ENCODE results near the gene LRRC43. TPM values are rescaled to one million over a fixed set of nuclear protein-coding genes. Genes with fewer than 3 reads are reported as not detected.

LRRC43 gene
- total RNA-seq, 4 donors from 2014 or later, result 2.4 to 3.3 TPM; not detected in 2

- no peak for DNase-seq
- Histone ChIP-seq H3K27ac (no peak overlapping the region), H3K36me3 (no peaks in the 10 kb centered on the region), H3K27me3 (no peaks in the 10 kb centered on the region), H3K9me3 (no peaks in the 10 kb centered on the region), H3K4me1 (no peaks in the 10 kb centered on the region), H3K4me3 (no peak overlapping the region)
- intact Hi-C loops (cut with DNase I; ENCODE audit: low total_unique reads), result no loop called here
- TF ChIP-seq, protein P1, sequence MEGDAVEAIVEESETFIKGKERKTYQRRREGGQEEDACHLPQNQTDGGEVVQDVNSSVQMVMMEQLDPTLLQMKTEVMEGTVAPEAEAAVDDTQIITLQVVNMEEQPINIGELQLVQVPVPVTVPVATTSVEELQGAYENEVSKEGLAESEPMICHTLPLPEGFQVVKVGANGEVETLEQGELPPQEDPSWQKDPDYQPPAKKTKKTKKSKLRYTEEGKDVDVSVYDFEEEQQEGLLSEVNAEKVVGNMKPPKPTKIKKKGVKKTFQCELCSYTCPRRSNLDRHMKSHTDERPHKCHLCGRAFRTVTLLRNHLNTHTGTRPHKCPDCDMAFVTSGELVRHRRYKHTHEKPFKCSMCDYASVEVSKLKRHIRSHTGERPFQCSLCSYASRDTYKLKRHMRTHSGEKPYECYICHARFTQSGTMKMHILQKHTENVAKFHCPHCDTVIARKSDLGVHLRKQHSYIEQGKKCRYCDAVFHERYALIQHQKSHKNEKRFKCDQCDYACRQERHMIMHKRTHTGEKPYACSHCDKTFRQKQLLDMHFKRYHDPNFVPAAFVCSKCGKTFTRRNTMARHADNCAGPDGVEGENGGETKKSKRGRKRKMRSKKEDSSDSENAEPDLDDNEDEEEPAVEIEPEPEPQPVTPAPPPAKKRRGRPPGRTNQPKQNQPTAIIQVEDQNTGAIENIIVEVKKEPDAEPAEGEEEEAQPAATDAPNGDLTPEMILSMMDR (IDR thresholded peaks at IDR 0.05), result peak in 2 of 4 experiments; percentile 34 to 37
- TF ChIP-seq POLR2A (IDR thresholded peaks at IDR 0.05), result no peak
Measured at GRCh38 chr12:122190842-122191668, 8.1 kb downstream of the LRRC43 start.

DNA sequence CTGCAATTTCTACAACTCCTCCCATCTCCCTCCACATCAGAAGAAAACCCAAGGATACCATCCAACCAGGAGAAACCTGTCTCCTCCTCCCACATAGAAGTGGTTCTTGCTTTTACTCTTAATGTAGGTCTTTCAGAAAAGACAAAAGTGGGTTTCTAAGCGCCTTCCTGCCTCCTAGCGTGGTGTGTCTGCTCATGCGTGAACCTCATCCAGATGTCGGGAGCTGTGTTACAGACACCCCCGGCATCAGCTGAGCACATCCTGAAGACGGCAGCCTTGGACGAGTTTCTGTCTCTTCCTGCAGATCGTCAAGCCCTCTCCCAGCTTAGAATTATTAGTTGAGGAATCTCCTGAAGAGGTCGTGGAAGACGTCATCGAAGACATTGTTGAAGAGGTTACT lies 9.5 kb downstream of the LRRC43 start:
- no peaks in the 10 kb centered on the region for H3K4me1 ChIP-seq
- H3K9me3 ChIP-seq, result no peaks in the 10 kb centered on the region
- DNase-seq, result no peak
- no peak overlapping the region for H3K4me3 ChIP-seq
- no peak overlapping the region for H3K27ac ChIP-seq
- TF ChIP-seq POLR2A (IDR thresholded peaks at IDR 0.05), result no peak
- TF ChIP-seq, protein P1 (IDR thresholded peaks at IDR 0.05), result no peak
- H3K36me3 ChIP-seq, result no peaks in the 10 kb centered on the region
- intact Hi-C loops (cut with DNase I; ENCODE audit: low total_unique reads), result no loop called here
- H3K27me3 ChIP-seq, result no peaks in the 10 kb centered on the region

GRCh38 chr12:122194804-122195203 lies 11.9 kb downstream of the LRRC43 start:
- Histone ChIP-seq H3K27me3 (no peaks in the 10 kb centered on the region), H3K4me1 (no peaks in the 10 kb centered on the region), H3K9me3 (no peaks in the 10 kb centered on the region), H3K4me3 (no peak overlapping the region), H3K27ac (no peak overlapping the region), H3K36me3 (no peaks in the 10 kb centered on the region)
- TF ChIP-seq POLR2A (IDR thresholded peaks at IDR 0.05), result no peak
- TF ChIP-seq, protein P1 (IDR thresholded peaks at IDR 0.05), result no peak
- intact Hi-C loops (cut with DNase I; ENCODE audit: low total_unique reads), result no loop called here
- DNase-seq, result no peak

- Histone ChIP-seq H3K4me1 (no peaks in the 10 kb centered on the region), H3K36me3 (no peaks in the 10 kb centered on the region), H3K4me3 (no peak overlapping the region), H3K9me3 (no peaks in the 10 kb centered on the region), H3K27me3 (no peaks in the 10 kb centered on the region), H3K27ac (no peak overlapping the region)
- TF ChIP-seq, protein P1 (IDR thresholded peaks at IDR 0.05), result no peak
- TF ChIP-seq POLR2A (IDR thresholded peaks at IDR 0.05), result no peak
- intact Hi-C loops (cut with DNase I; ENCODE audit: low total_unique reads), result no loop called here
- DNase-seq, result no peak
Measured at GRCh38 chr12:122195405-122195804, 12.5 kb downstream of the LRRC43 start.

DNA sequence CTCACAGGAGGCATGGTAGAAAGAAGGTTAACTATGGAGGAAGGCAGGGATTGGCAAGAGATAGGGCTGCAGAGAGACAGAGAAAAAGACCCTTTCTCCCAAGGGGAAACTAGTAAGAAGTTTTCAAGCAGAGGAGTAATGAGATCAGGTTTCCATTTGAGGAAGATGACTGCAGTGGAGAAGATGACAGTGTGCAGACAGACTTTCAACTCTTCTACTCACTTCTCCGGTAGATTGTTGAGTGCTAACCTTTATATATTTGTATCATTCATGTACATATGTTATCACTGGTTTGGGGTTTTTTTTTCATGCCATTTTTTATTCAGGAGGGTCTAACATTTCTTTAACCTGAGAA lies 14.7 kb downstream of the LRRC43 start:
- no peaks in the 10 kb centered on the region for H3K36me3 ChIP-seq
- peaks cover 7 to 8% of the 10 kb centered on the region in 2 donors for H3K27me3 ChIP-seq
- no peak overlapping the region for H3K27ac ChIP-seq
- H3K9me3 ChIP-seq, result no peaks in the 10 kb centered on the region
- intact Hi-C loops (cut with DNase I; ENCODE audit: low total_unique reads), result no loop called here
- no peak overlapping the region for H3K4me3 ChIP-seq
- DNase-seq, result no peak
- TF ChIP-seq, protein P1 (IDR thresholded peaks at IDR 0.05), result no peak
- TF ChIP-seq POLR2A (IDR thresholded peaks at IDR 0.05), result no peak
- no peaks in the 10 kb centered on the region for H3K4me1 ChIP-seq

All from uterus (tissue), 4 donors.